IMR-90 (cell line): Measurements from ENCODE around the gene NPFFR2. TPM values are rescaled to one million over a fixed set of nuclear protein-coding genes. Genes with fewer than 3 reads are reported as not detected.

Experiments used
- ATAC-seq: fragments of 200-7000 bp; cut with Tn5 transposase; 2 replicates; pipeline ENCODE4 v1.9.1; 2020; ENCODE audit warnings: low read depth, mild to moderate bottlenecking, moderate library complexity
- BruUV-seq: library from RNA; stranded (reverse); fragments of 400-500 nt; replicated peaks from 2 replicates; lab custom pipeline; 2021; lab: Mats Ljungman, UMichigan
- CTCF ChIA-PET: fragments of 300-600 bp; formaldehyde crosslinking; extraction: SDS; loops from one replicate; lab custom pipeline; 2021; ENCODE audit warnings: antibody characterized with exemption; lab: Yijun Ruan, JAX
- POLR2A ChIA-PET: fragments of 300-600 bp; sonication (Branson Sonifier 250); formaldehyde crosslinking; loops from one replicate; lab custom pipeline; 2022; ENCODE audit warnings: antibody characterized with exemption; ENCODE audit not compliant: unreplicated experiment; lab: Charles Lee
- DNase-seq: peaks from one replicate; pipeline ENCODE4 v3.0.0; 2013
- H2AFZ ChIP-seq: replicated peaks from 2 replicates; pipeline ENCODE3; 2013; ENCODE audit warnings: low read length, mild to moderate bottlenecking; ENCODE audit not compliant: poor library complexity
- H2AK5ac ChIP-seq: 2 replicates; pipeline ENCODE4 v1.6.1; 2013; ENCODE audit warnings: low read depth, low read length, inconsistent platforms
- H2AK9ac ChIP-seq: replicated peaks from 2 replicates; pipeline ENCODE3; 2013; ENCODE audit warnings: mild to moderate bottlenecking, low read depth, low read length, moderate library complexity; ENCODE audit not compliant: poor library complexity
- H2BK120ac ChIP-seq: 2 replicates; pipeline ENCODE4 v1.6.1; 2013; ENCODE audit warnings: low read depth, low read length, inconsistent platforms
- H2BK15ac ChIP-seq: 3 replicates; pipeline ENCODE4 v1.6.1; 2013; ENCODE audit warnings: low read depth, low read length, inconsistent platforms
- H2BK20ac ChIP-seq: 2 replicates; pipeline ENCODE4 v1.6.1; 2013; ENCODE audit warnings: low read depth, mild to moderate bottlenecking, inconsistent platforms, low read length, moderate library complexity
- H2BK5ac ChIP-seq: 2 replicates; pipeline ENCODE4 v1.6.1; 2013; ENCODE audit warnings: mild to moderate bottlenecking, low read depth, low read length, inconsistent platforms; ENCODE audit not compliant: poor library complexity, severe bottlenecking
- H3K14ac ChIP-seq: replicated peaks from 2 replicates; pipeline ENCODE4 v1.6.1; 2013; ENCODE audit warnings: low read depth, low read length, inconsistent platforms
- H3K18ac ChIP-seq: 2 replicates; pipeline ENCODE4 v1.6.1; 2013; ENCODE audit warnings: low read depth, low read length, control low read depth
- H3K23ac ChIP-seq: 2 replicates; pipeline ENCODE4 v1.6.1; 2013; ENCODE audit warnings: low read depth, low read length, inconsistent platforms
- H3K27ac ChIP-seq: 2 replicates; pipeline ENCODE4 v1.5.1; 2013; ENCODE audit warnings: mild to moderate bottlenecking, control low read depth, low read length; ENCODE audit not compliant: insufficient read depth
- H3K27me3 ChIP-seq: 2 replicates; pipeline ENCODE4 v1.6.1; 2013; ENCODE audit warnings: low read length; ENCODE audit not compliant: control insufficient read depth, insufficient read depth
- H3K36me3 ChIP-seq: 2 replicates; pipeline ENCODE4 v1.6.1; 2013; ENCODE audit warnings: low read length, mixed read lengths; ENCODE audit not compliant: control insufficient read depth, insufficient read depth
- H3K4ac ChIP-seq: 2 replicates; pipeline ENCODE4 v1.6.1; 2013; ENCODE audit warnings: low read depth, low read length, inconsistent platforms
- H3K4me1 ChIP-seq: 2 replicates; pipeline ENCODE4 v1.6.1; 2013; ENCODE audit warnings: low read length, mixed read lengths; ENCODE audit not compliant: control insufficient read depth, insufficient read depth
- H3K4me2 ChIP-seq: 2 replicates; pipeline ENCODE4 v1.6.1; 2013; ENCODE audit warnings: low read depth, mild to moderate bottlenecking, control low read depth, low read length, moderate library complexity
- H3K4me3 ChIP-seq: 2 replicates; pipeline ENCODE4 v1.5.1; 2013; ENCODE audit warnings: low read depth, mild to moderate bottlenecking, control low read depth, low read length, moderate library complexity; ENCODE audit not compliant: insufficient read depth
- H3K56ac ChIP-seq: 2 replicates; pipeline ENCODE4 v1.6.1; 2013; ENCODE audit warnings: low read length, inconsistent platforms; ENCODE audit not compliant: insufficient read depth; ENCODE audit errors: extremely low read depth
- H3K79me1 ChIP-seq, 2 experiments: 2 replicates each; pipeline ENCODE4 v1.6.1; 2013; ENCODE audit warnings: low read length in 2 of 2, inconsistent platforms in 1 of 2, low read depth in 1 of 2
- H3K9ac ChIP-seq: 2 replicates; pipeline ENCODE4 v1.6.1; 2013; ENCODE audit warnings: low read depth, low read length, control low read depth
- H3K9me1 ChIP-seq: 2 replicates; pipeline ENCODE4 v1.6.1; 2013; ENCODE audit warnings: low read length, inconsistent platforms; ENCODE audit not compliant: insufficient read depth
- H3K9me3 ChIP-seq: 2 replicates; pipeline ENCODE4 v1.6.1; 2013; ENCODE audit warnings: low read length; ENCODE audit not compliant: control insufficient read depth, insufficient read depth
- H4K20me1 ChIP-seq: 2 replicates; pipeline ENCODE4 v1.6.1; 2013; ENCODE audit warnings: low read length, inconsistent platforms; ENCODE audit not compliant: insufficient read depth
- H4K5ac ChIP-seq: 2 replicates; pipeline ENCODE4 v1.6.1; 2013; ENCODE audit warnings: mild to moderate bottlenecking, low read depth, low read length, control low read depth
- H4K8ac ChIP-seq, 2 experiments: 2 replicates each; pipeline ENCODE4 v1.6.1; 2013; ENCODE audit warnings: low read depth in 2 of 2, low read length in 2 of 2, control low read depth in 1 of 2, inconsistent platforms in 1 of 2
- H4K91ac ChIP-seq: 2 replicates; pipeline ENCODE4 v1.6.1; 2013; ENCODE audit warnings: low read depth, low read length, inconsistent platforms; ENCODE audit not compliant: insufficient read depth
- BHLHE40 ChIP-seq: fragments of 150-350 bp; IDR thresholded peaks from 2 replicates; pipeline ENCODE4 v1.6.1; 2016; ENCODE audit warnings: mild to moderate bottlenecking, low read depth, low read length
- CTCF ChIP-seq: conservative IDR thresholded peaks from 2 replicates; pipeline ENCODE4 v1.5.1; 2012; ENCODE audit warnings: mild to moderate bottlenecking, low read depth, low read length, improper control_type of control experiment
- ELK1 ChIP-seq: fragments of 150-350 bp; IDR thresholded peaks from 2 replicates; pipeline ENCODE4 v1.6.1; 2016; ENCODE audit warnings: low read depth, mild to moderate bottlenecking, low read length, moderate library complexity, borderline replicate concordance
- FOS ChIP-seq: fragments of 150-350 bp; IDR thresholded peaks from 2 replicates; pipeline ENCODE4 v1.6.1; 2016; ENCODE audit warnings: low read depth, low read length
- MAZ ChIP-seq: IDR thresholded peaks from 2 replicates; pipeline ENCODE4 v1.6.1; 2012; ENCODE audit warnings: low read depth, mild to moderate bottlenecking, low read length, improper control_type of control experiment, moderate library complexity, borderline replicate concordance
- RAD21 ChIP-seq: IDR thresholded peaks from 2 replicates; pipeline ENCODE4 v1.6.1; 2012; ENCODE audit warnings: low read length, improper control_type of control experiment
- RCOR1 ChIP-seq: IDR thresholded peaks from 2 replicates; pipeline ENCODE4 v1.6.1; 2012; ENCODE audit warnings: mild to moderate bottlenecking, low read length, improper control_type of control experiment; ENCODE audit not compliant: insufficient replicate concordance
- SMC3 ChIP-seq: fragments of 150-350 bp; IDR thresholded peaks from 2 replicates; pipeline ENCODE4 v1.6.1; 2016; ENCODE audit warnings: low read depth, mild to moderate bottlenecking, antibody characterized with exemption, low read length, moderate library complexity
- WGBS, 2 experiments: methylation state at CpG; one replicate each; pipeline versions ENCODE4 v1.1.5 to v1.1.7; 2013; ENCODE audit warnings: missing lambda C conversion rate in 2 of 2; ENCODE audit not compliant: insufficient read length in 1 of 2; ENCODE audit errors: extremely low coverage in 2 of 2; 5-methylcytosine and 5-hydroxymethylcytosine counted together
- dilution Hi-C: fragments of 300-500 bp; cut with HindIII; formaldehyde crosslinking; loops from one replicate; pipeline ENCODE4 v1.14.3; 2018; ENCODE audit warnings: low sequenced_read_pairs; ENCODE audit not compliant: unreplicated experiment
- in situ Hi-C: fragments of 300-500 bp; cut with MboI; formaldehyde crosslinking; loops from 3 replicates; pipeline ENCODE4 v1.14.3; 2019; ENCODE audit warnings: low sequenced_read_pairs, inconsistent platforms, mixed read lengths
- intact Hi-C: fragments of 100-400 bp; cut with micrococcal nuclease; formaldehyde crosslinking; loops from 2 replicates; pipeline ENCODE4 v1.10.0; 2022
- polyA plus RNA-seq, 3 experiments: library from polyadenylated mRNA; depleted of rRNA; stranded (reverse); fragments of >200 nt; gene quantifications; 2 replicates each; pipeline ENCODE4 v1.2.3, GENCODE V29; 2012; ENCODE audit warnings: low replicate concordance in 1 of 3
- total RNA-seq: library from RNA; depleted of rRNA; stranded (reverse); fragments of >200 nt; gene quantifications from 2 replicates; pipeline ENCODE4 v1.2.3, GENCODE V29; 2012

Gene NPFFR2
- total and polyA plus RNA-seq, 2 of the 4 experiments (the other 2 are of a cell fraction) = not detected

- dilution Hi-C loops = no loop called here
Measured at GRCh38 chr4:72136429-72136828, 104.6 kb downstream of the NPFFR2 start.

More at GRCh38 chr4:72136429-72136828, 104.6 kb downstream of the NPFFR2 start:
- ChIA-PET POLR2A (no interaction called here), CTCF (no interaction called here)
- Histone ChIP-seq H4K8ac (no peak overlapping the region), H3K9ac (no peak overlapping the region), H3K4ac (no peak overlapping the region), H4K91ac (no peak overlapping the region), H2AFZ (no peak overlapping the region), H3K14ac (no peak overlapping the region), H3K23ac (no peak overlapping the region), H3K4me1 (no peaks in the 10 kb centered on the region), H4K5ac (no peak overlapping the region), H3K18ac (no peak overlapping the region), H3K27ac (no peak overlapping the region), H3K4me2 (no peak overlapping the region), H2BK120ac (no peak overlapping the region), H2AK9ac (no peak overlapping the region), H2BK15ac (no peak overlapping the region), H3K79me1 (no peaks in the 10 kb centered on the region), H3K4me3 (no peak overlapping the region), H4K20me1 (no peaks in the 10 kb centered on the region), H3K36me3 (no peaks in the 10 kb centered on the region), H2BK5ac (no peak overlapping the region), H3K9me1 (no peaks in the 10 kb centered on the region), H2BK20ac (no peak overlapping the region), H3K56ac (no peak overlapping the region), H2AK5ac (no peak overlapping the region), H3K27me3 (no peaks in the 10 kb centered on the region), H3K9me3 (no peaks in the 10 kb centered on the region)
- DNase-seq = no peak
- no peak for ATAC-seq
- no CpG with 5 or more reads among the region's 6 CpGs for WGBS, 2 experiments
- intact Hi-C loops (no loop called here), in situ Hi-C loops (no loop called here)
- no peak for TF ChIP-seq SMC3
- no peak for TF ChIP-seq ELK1
- no peak for TF ChIP-seq MAZ
- TF ChIP-seq FOS = no peak
- no peak for TF ChIP-seq CTCF
- no peak for TF ChIP-seq RAD21
- no peak for TF ChIP-seq BHLHE40
- no peak for TF ChIP-seq RCOR1
- no TSS peak for BruUV-seq
